Lower leg skin (tissue), 4 donors: Measurements from ENCODE around the gene ZNF560. TPM values are rescaled to one million over a fixed set of nuclear protein-coding genes. Genes with fewer than 3 reads are reported as not detected.

Experiments used
- DNase-seq, 2 donors: peaks; one replicate each; pipeline ENCODE4 v3.0.0-alpha.2; 2019; ENCODE audit warnings: low spot score in 2 of 2
- H3K4me3 ChIP-seq: fragments of 200-600 bp; sonication (generic); 2 replicates; pipeline ENCODE4 v1.5.1; 2017; ENCODE audit warnings: mild to moderate bottlenecking, low read depth; ENCODE audit not compliant: poor library complexity, severe bottlenecking
- CTCF ChIP-seq, 3 donors: fragments of 450-650 bp; IDR thresholded peaks; one replicate each; pipeline ENCODE4 v1.5.1; 2016; ENCODE audit warnings: antibody characterized with exemption in 3 of 3, mild to moderate bottlenecking in 3 of 3, moderate library complexity in 2 of 3
- POLR2A ChIP-seq, 2 donors: fragments of 450-650 bp; IDR thresholded peaks; one replicate each; pipeline ENCODE4 v1.6.1; 2016 to 2017; ENCODE audit warnings: antibody characterized with exemption in 2 of 2, mild to moderate bottlenecking in 1 of 2, moderate library complexity in 1 of 2
- WGBS, 2 donors: methylation state at CpG; one replicate each; pipeline ENCODE4 v1.1.5; 2018; 5-methylcytosine and 5-hydroxymethylcytosine counted together
- intact Hi-C: fragments of 100-400 bp; cut with DNase I; formaldehyde crosslinking; loops from one replicate; pipeline ENCODE4 v1.15.0; 2023; ENCODE audit warnings: low total_unique reads
- total RNA-seq, 4 donors: library from RNA; depleted of rRNA; stranded (reverse); fragments of >200 nt; gene quantifications; one replicate each; pipeline ENCODE4 v1.1.0, GENCODE V29; 2016

Gene ZNF560
- total RNA-seq, 4 donors from 2014 or later, result not detected

- intact Hi-C loops, result no loop called here
- 86 to 98% methylated on average over 4 of the region's 4 CpGs for WGBS, 2 donors
- H3K4me3 ChIP-seq, result no peak overlapping the region
- TF ChIP-seq POLR2A (IDR thresholded peaks at IDR 0.05) (no peak), CTCF (IDR thresholded peaks at IDR 0.05) (no peak)
- no peak for DNase-seq
Measured at GRCh38 chr19:9531933-9532332, 33.5 kb upstream of the ZNF560 start.

DNA sequence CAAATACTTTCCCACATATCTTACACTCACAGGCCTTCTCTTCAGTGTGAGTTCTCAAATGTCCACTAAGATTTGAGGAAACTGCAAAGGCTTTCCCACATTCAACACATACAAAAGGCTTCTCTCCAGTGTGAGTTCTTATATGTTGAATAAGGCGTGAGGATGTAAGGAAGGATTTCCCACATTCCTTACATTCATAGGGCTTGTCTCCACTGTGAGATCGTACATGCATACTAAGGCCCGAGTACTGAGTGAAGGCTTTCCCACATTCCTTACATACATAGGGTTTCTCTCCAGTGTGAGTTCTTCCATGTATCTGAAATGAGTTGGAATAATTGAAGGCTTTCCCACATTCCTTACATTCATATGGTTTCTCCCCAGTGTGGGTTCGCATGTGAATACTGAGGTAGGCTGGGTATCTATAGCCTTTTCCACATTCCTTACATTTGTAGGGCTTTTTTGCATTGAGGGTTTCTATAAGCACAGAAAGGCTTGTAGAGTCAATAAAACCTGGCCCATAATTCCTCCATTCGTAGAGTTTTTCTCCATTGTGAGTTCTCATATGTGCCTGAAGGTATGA lies 30.4 kb upstream of the ZNF560 start:
- no peak overlapping the region for H3K4me3 ChIP-seq
- intact Hi-C loops, result no loop called here
- 98 to 99% methylated on average over 5 of the region's 5 CpGs for WGBS, 2 donors
- TF ChIP-seq CTCF (IDR thresholded peaks at IDR 0.05) (no peak), POLR2A (IDR thresholded peaks at IDR 0.05) (no peak)
- no peak for DNase-seq

DNA sequence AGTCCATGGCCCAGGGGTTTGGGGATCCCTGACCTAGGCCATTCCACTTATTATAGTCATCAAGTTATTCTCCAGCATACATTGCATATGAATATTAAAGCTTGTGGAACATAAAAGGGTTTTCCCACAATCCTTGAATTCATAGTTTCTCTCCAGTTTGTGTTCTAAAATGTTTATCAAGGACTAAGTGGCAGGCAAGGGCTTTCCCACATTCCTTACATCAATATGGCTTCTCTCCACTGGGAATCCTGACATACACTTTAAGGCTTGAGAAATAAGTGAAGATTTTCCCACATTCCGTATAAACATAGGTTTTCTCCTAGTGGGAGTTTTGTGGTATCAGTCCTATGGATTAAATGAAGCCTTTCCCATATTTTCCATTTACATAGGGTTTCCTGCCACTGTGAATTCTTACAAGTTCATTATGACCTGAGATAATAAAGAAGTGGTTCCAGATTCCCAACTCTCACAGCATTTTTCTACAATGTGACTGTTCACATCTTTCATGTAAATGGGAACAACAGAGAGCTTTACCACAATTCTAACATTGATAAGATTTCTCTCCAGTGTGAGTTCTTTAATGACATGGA lies 25.6 kb upstream of the ZNF560 start:
- H3K4me3 ChIP-seq, result no peak overlapping the region
- intact Hi-C loops, result no loop called here
- 100% methylated on average over 1 of the region's 1 CpG for WGBS, 2 donors
- DNase-seq, result no peak
- TF ChIP-seq POLR2A (IDR thresholded peaks at IDR 0.05) (no peak), CTCF (IDR thresholded peaks at IDR 0.05) (no peak)

DNA sequence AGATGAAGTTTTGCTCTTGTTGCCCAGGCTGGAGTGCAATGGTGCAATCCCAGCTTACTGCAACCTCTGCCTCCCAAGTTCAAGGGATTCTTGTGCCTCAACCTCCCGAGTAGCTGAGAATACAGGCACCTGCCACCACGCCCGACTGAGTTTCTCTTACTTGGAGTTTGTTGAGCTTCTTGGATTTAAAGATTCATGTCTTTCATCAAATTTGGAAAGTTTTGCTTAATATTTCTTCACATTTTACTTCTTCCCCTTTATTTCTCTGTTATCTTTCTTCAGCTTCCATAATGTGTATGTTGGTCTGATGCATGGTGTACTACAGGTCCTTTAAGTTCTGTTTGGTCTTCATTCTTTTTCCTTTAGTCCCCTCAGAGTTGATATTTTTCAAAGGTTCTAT lies 8.9 kb upstream of the ZNF560 start:
- no peak for DNase-seq
- 81 to 83% methylated on average over 3 of the region's 3 CpGs for WGBS, 2 donors
- TF ChIP-seq POLR2A (IDR thresholded peaks at IDR 0.05), result no peak
- TF ChIP-seq CTCF (IDR thresholded peaks at IDR 0.05), result no peak
- intact Hi-C loops, result no loop called here
- no peak overlapping the region for H3K4me3 ChIP-seq

DNA sequence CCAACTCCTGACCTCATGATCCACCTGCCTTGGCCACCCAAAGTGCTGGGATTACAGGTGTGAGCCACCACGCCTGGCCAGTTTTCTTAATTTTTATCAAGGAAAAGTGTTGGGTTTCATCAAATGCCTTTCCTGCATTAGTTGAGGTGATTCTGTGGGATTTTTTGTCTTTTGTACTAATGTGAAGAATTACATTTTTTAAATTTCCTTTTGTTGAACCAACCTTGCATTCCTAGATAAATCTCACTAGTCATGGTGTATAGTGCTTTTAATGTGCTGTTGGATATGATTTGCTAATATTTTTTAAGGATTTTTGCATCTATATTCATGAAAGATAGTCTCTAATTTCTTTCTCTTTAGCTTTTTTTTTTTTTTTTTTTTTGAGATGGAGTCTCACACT lies 2.4 kb upstream of the ZNF560 start:
- WGBS, 2 donors, result 83 to 100% methylated on average over 1 of the region's 1 CpG
- intact Hi-C loops, result no loop called here
- no peak for DNase-seq
- no peak overlapping the region for H3K4me3 ChIP-seq
- no peak for TF ChIP-seq CTCF (IDR thresholded peaks at IDR 0.05)
- no peak for TF ChIP-seq POLR2A (IDR thresholded peaks at IDR 0.05)

DNA sequence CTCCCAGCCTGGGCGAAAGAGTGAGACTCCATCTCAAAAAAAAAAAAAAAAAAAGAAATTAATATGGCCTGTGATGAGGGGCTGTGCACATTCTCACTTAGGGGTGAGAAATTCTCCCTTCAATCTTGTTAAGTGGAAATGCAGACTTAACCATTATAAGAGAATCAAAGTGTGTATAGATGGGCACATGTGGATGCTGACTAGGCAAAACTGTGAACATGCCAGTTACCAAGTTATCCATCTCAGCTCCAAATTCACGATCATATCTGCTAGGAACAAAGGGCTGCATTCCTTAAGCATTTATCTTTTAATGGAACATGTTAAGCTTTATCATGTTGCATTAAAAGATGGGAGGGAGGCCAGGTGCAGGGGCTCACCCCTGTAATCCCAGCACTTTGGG lies 4.3 kb downstream of the ZNF560 start:
- no peak for TF ChIP-seq POLR2A (IDR thresholded peaks at IDR 0.05)
- TF ChIP-seq CTCF (IDR thresholded peaks at IDR 0.05), result no peak
- intact Hi-C loops, result no loop called here
- H3K4me3 ChIP-seq, result no peak overlapping the region
- WGBS, 2 donors, result 87 to 89% methylated on average over 2 of the region's 2 CpGs
- no peak for DNase-seq
